Measurements from ENCODE around the gene IQSEC2. TPM values are rescaled to one million over a fixed set of nuclear protein-coding genes. Genes with fewer than 3 reads are reported as not detected.
A peak's percentile ranks its signal among the peaks of the same experiment; 100 is the strongest.

IQSEC2 gene
- total RNA-seq, 1 donor from 2014 or later, result 38.9 TPM

GRCh38 chrX:53223955-53224859 lies 57.2 kb downstream of the IQSEC2 start:
- peak overlapping the region; percentile 97 for H3K4me3 Mint-ChIP-seq (ENCODE audit: unreplicated experiment)
- peaks cover 34% of the 10 kb centered on the region for H3K4me1 Mint-ChIP-seq (ENCODE audit: unreplicated experiment)
- H3K36me3 Mint-ChIP-seq (ENCODE audit: low read depth, unreplicated experiment), result no peaks in the 10 kb centered on the region
- TF ChIP-seq CTCF (IDR thresholded peaks at IDR 0.05; ENCODE audit: unreplicated experiment), result no peak
- H3K9me3 Mint-ChIP-seq (ENCODE audit: unreplicated experiment), result no peaks in the 10 kb centered on the region
- DNase-seq (ENCODE audit: low spot score), result no peak
- peak overlapping the region; percentile 99 for H3K27ac Mint-ChIP-seq (ENCODE audit: unreplicated experiment)
- H3K27me3 Mint-ChIP-seq (ENCODE audit: unreplicated experiment), result no peaks in the 10 kb centered on the region

GRCh38 chrX:53223068-53223693 lies 58.2 kb downstream of the IQSEC2 start:
- H3K27me3 Mint-ChIP-seq (ENCODE audit: unreplicated experiment), result no peaks in the 10 kb centered on the region

More at GRCh38 chrX:53223068-53223693, 58.2 kb downstream of the IQSEC2 start:
- DNase-seq (ENCODE audit: low spot score), result no peak
- H3K4me3 Mint-ChIP-seq (ENCODE audit: unreplicated experiment), result peak overlapping the region; percentile 97
- H3K36me3 Mint-ChIP-seq (ENCODE audit: low read depth, unreplicated experiment), result no peaks in the 10 kb centered on the region
- no peaks in the 10 kb centered on the region for H3K9me3 Mint-ChIP-seq (ENCODE audit: unreplicated experiment)
- no peak overlapping the region for H3K27ac Mint-ChIP-seq (ENCODE audit: unreplicated experiment)
- peaks cover 34% of the 10 kb centered on the region for H3K4me1 Mint-ChIP-seq (ENCODE audit: unreplicated experiment)
- TF ChIP-seq CTCF (IDR thresholded peaks at IDR 0.05; ENCODE audit: unreplicated experiment), result no peak

Other genes starting within 250 kb of the IQSEC2 start
- 9.4 TPM for gene GPR173, start 232.8 kb downstream of the IQSEC2 start, total RNA-seq (ENCODE audit: unreplicated experiment)
- gene TSPYL2, start 199.2 kb downstream of the IQSEC2 start, total RNA-seq (ENCODE audit: unreplicated experiment), result 27.9 TPM
- 10.5 TPM for gene KANTR, start 187.4 kb downstream of the IQSEC2 start, total RNA-seq (ENCODE audit: unreplicated experiment)
- gene KDM5C, start 56.4 kb downstream of the IQSEC2 start, total RNA-seq (ENCODE audit: unreplicated experiment), result 132 TPM
- gene SMC1A, start 141.1 kb upstream of the IQSEC2 start, total RNA-seq (ENCODE audit: unreplicated experiment), result 55.6 TPM
- 0.97 TPM for gene RIBC1, start 141.3 kb upstream of the IQSEC2 start, total RNA-seq (ENCODE audit: unreplicated experiment)
- 81.1 TPM for gene HSD17B10, start 152.8 kb upstream of the IQSEC2 start, total RNA-seq (ENCODE audit: unreplicated experiment)